GM21423 (cell line): ENCODE results near the gene EEF1G.
A peak's percentile ranks its signal among the peaks of the same experiment; 100 is the strongest.
"Not testable (repeated sequence)": the region's sequence is repeated elsewhere in the genome, so short reads cannot be mapped to it uniquely, and the experiment has no call there.

Experiments
- ATAC-seq: cut with Tn5 transposase; IDR thresholded peaks from one replicate; pipeline ENCODE4 v1.9.1; 2021; ENCODE audit warnings: mild to moderate bottlenecking, moderate library complexity; ENCODE audit not compliant: unreplicated experiment

EEF1G gene

GRCh38 chr11:62556108-62556874, 17.4 kb downstream of the EEF1G start:
- ATAC-seq, result peak; percentile 40

- ATAC-seq, result peak; percentile 28
Observed at GRCh38 chr11:62555464-62556107, 18.1 kb downstream of the EEF1G start.

- no peak for ATAC-seq
Observed at GRCh38 chr11:62554387-62555167, 19.1 kb downstream of the EEF1G start.

- ATAC-seq, result no peak
Observed at GRCh38 chr11:62553839-62554361, 19.8 kb downstream of the EEF1G start.

- ATAC-seq, result no peak
Observed at GRCh38 chr11:62553080-62553838, 20.4 kb downstream of the EEF1G start.

- no peak for ATAC-seq
Observed at GRCh38 chr11:62552485-62553079, 21.1 kb downstream of the EEF1G start.

GRCh38 chr11:62550478-62550877, 23.2 kb downstream of the EEF1G start:
- not testable (repeated sequence) for ATAC-seq

GRCh38 chr11:62548545-62549335, 25.0 kb downstream of the EEF1G start:
- ATAC-seq, result no peak

- no peak for ATAC-seq
Observed at GRCh38 chr11:62547691-62548281, 25.9 kb downstream of the EEF1G start.

- no peak for ATAC-seq
Observed at GRCh38 chr11:62546929-62547625, 26.6 kb downstream of the EEF1G start.

GRCh38 chr11:62546244-62546928, 27.3 kb downstream of the EEF1G start, which contains the start of gene AHNAK:
Gene AHNAK, minus strand, starts transcription at chr11:62546806. Its CDS starts 10,708 bp downstream, at chr11:62536098.
- no peak for ATAC-seq

- no peak for ATAC-seq
Observed at GRCh38 chr11:62545437-62546243, 28.1 kb downstream of the EEF1G start.

GRCh38 chr11:62544581-62545436, 28.9 kb downstream of the EEF1G start:
- ATAC-seq, result no peak

GRCh38 chr11:62543680-62544444, 29.8 kb downstream of the EEF1G start:
- no peak for ATAC-seq
